Epithelial cell of esophagus (primary cell): ENCODE data around the gene ARMC5.
"Not testable (repeated sequence)": the region's sequence is repeated elsewhere in the genome, so short reads cannot be mapped to it uniquely, and the experiment has no call there.

Experiments
- DNase-seq: peaks from one replicate; pipeline ENCODE4 v3.0.0; 2010; ENCODE audit warnings: low read depth
- H3K4me3 ChIP-seq: 2 replicates; pipeline ENCODE4 v1.5.1; 2011; ENCODE audit warnings: mild to moderate bottlenecking, low read length, control low read depth
- CTCF ChIP-seq: IDR thresholded peaks from 2 replicates; pipeline ENCODE4 v1.5.1; 2011; ENCODE audit warnings: low read depth, mild to moderate bottlenecking, low read length, control low read depth, inconsistent platforms; ENCODE audit not compliant: insufficient read depth; ENCODE audit errors: missing control alignments

Gene ARMC5

GRCh38 chr16:31435341-31436220 lies 23.7 kb upstream of the ARMC5 start:
- no peak overlapping the region for H3K4me3 ChIP-seq
- TF ChIP-seq CTCF: no peak
- DNase-seq: no peak

GRCh38 chr16:31436221-31437045 lies 22.9 kb upstream of the ARMC5 start:
- no peak for TF ChIP-seq CTCF
- DNase-seq: no peak
- no peak overlapping the region for H3K4me3 ChIP-seq

GRCh38 chr16:31438414-31438813 lies 20.9 kb upstream of the ARMC5 start:
- no peak for DNase-seq
- TF ChIP-seq CTCF: no peak
- H3K4me3 ChIP-seq: no peak overlapping the region

- DNase-seq, H3K4me3 ChIP-seq: not testable (repeated sequence)
These were observed 20.3 kb upstream of the ARMC5 start for GRCh38 chr16:31439023-31439422.

- TF ChIP-seq CTCF: no peak
- DNase-seq: no peak
- no peak overlapping the region for H3K4me3 ChIP-seq
These were observed 19.8 kb upstream of the ARMC5 start for GRCh38 chr16:31439519-31439918.

- no peak overlapping the region for H3K4me3 ChIP-seq
- no peak for DNase-seq
- no peak for TF ChIP-seq CTCF
These were observed 18.7 kb upstream of the ARMC5 start for GRCh38 chr16:31440516-31441184.

GRCh38 chr16:31441956-31442355 lies 17.3 kb upstream of the ARMC5 start:
- TF ChIP-seq CTCF: no peak
- peak overlapping the region; percentile 62 for H3K4me3 ChIP-seq
- no peak for DNase-seq

- not testable (repeated sequence) for DNase-seq
These were observed 13.4 kb upstream of the ARMC5 start for GRCh38 chr16:31445931-31446330.

More at GRCh38 chr16:31445931-31446330, 13.4 kb upstream of the ARMC5 start:
- not testable (repeated sequence) for H3K4me3 ChIP-seq
